H1 (cell line): ENCODE measurements around the gene DOCK6. TPM values are rescaled to one million over a fixed set of nuclear protein-coding genes. Genes with fewer than 3 reads are reported as not detected.

ENCODE experiments used
- ATF2 ChIP-seq: IDR thresholded peaks from 2 replicates; pipeline ENCODE4 v1.6.1; 2012; ENCODE audit warnings: low read length, inconsistent platforms
- CHD7 ChIP-seq: fragments of 300-600 bp; sonication (generic); IDR thresholded peaks from 2 replicates; pipeline ENCODE4 v1.7.1; 2012; ENCODE audit warnings: low read length, moderate library complexity, mild to moderate bottlenecking, inconsistent platforms; ENCODE audit not compliant: insufficient replicate concordance
- HDAC2 ChIP-seq, 2 experiments: fragments of 300-600 bp in 1 of 2; sonication (generic) in 1 of 2; IDR thresholded peaks; 2 replicates each; pipeline ENCODE4 v1.6.1; 2011 to 2012; ENCODE audit warnings: low read depth in 2 of 2, low read length in 2 of 2, mild to moderate bottlenecking in 2 of 2, moderate library complexity in 2 of 2, borderline replicate concordance in 1 of 2, inconsistent platforms in 1 of 2
- RAD21 ChIP-seq, 2 experiments: IDR thresholded peaks in 1 of 2; conservative IDR thresholded peaks in 1 of 2; 2 replicates each; pipeline ENCODE4 v1.6.1; 2011; ENCODE audit warnings: low read depth in 2 of 2, low read length in 2 of 2, improper control_type of control experiment in 1 of 2, inconsistent platforms in 1 of 2, mild to moderate bottlenecking in 1 of 2, moderate library complexity in 1 of 2
- SP2 ChIP-seq: IDR thresholded peaks from 2 replicates; pipeline ENCODE4 v1.6.1; 2012; ENCODE audit warnings: mild to moderate bottlenecking, low read length, inconsistent platforms
- TAF1 ChIP-seq: IDR thresholded peaks from 2 replicates; pipeline ENCODE4 v1.6.1; 2011; ENCODE audit warnings: mild to moderate bottlenecking, low read depth, low read length
- TAF7 ChIP-seq: optimal IDR thresholded peaks from 2 replicates; pipeline ENCODE3; 2011; ENCODE audit warnings: low read depth, mild to moderate bottlenecking, inconsistent platforms, low read length, moderate library complexity, borderline replicate concordance
- polyA plus RNA-seq, 7 experiments: library from polyadenylated mRNA; depleted of rRNA in 3 of 7; stranded (reverse) in 5 of 7; unstranded in 2 of 7; fragments of >200 nt in 5 of 7; fragments of 200-250 nt in 2 of 7; gene quantifications; 1 replicate in 5 of 7; 2 replicates in 1 of 7; 4 replicates in 1 of 7; pipeline versions ENCODE4 v1.2.1 to v1.2.3, GENCODE V29; 2011 to 2013; ENCODE audit warnings: missing spikeins in 2 of 7, mixed read lengths in 2 of 7
- total RNA-seq: library from RNA; stranded (reverse); fragmentation: NEBNext Ultra II Directional; extraction: Animal tissue kit (Norgen Biotek cat#: 25700); gene quantifications from 2 replicates; pipeline ENCODE4 v1.2.1, GENCODE V29; 2021

Gene DOCK6
- total and polyA plus RNA-seq, 2 of the 8 experiments (the other 6 are each of a cell fraction or from before 2014, with no cell fraction given), result 25.5 to 54.7 TPM

- TF ChIP-seq ATF2, result no peak
- no peak for TF ChIP-seq TAF1
- TF ChIP-seq RAD21 (IDR thresholded peaks at IDR 0.05 in 1 of 2, conservative IDR thresholded peaks at IDR 0.05 in 1 of 2; ENCODE audit: low read depth in 2 of 2, low read length in 2 of 2), result no peak
- no peak for TF ChIP-seq HDAC2 (IDR thresholded peaks at IDR 0.05; ENCODE audit: borderline replicate concordance in 1 of 2, low read depth in 2 of 2, low read length in 2 of 2)
- TF ChIP-seq TAF7, result no peak
- no peak for TF ChIP-seq SP2
- no peak for TF ChIP-seq CHD7
Measured at GRCh38 chr19:11232555-11232954, 29.8 kb downstream of the DOCK6 start (continued).
